Suprapubic skin (tissue), 4 donors: ENCODE measurements around the gene DNLZ.

ENCODE experiments used
- POLR2A ChIP-seq, 2 donors: fragments of 450-650 bp; IDR thresholded peaks; one replicate each; pipeline ENCODE4 v1.6.1; 2017; ENCODE audit warnings: antibody characterized with exemption in 2 of 2, mild to moderate bottlenecking in 2 of 2, moderate library complexity in 2 of 2
- POLR2AphosphoS5 ChIP-seq, 3 donors: sonication (generic); formaldehyde crosslinking; IDR thresholded peaks; one replicate each; pipeline ENCODE4 v1.6.1; 2017; ENCODE audit warnings: antibody characterized with exemption in 3 of 3
- TF ChIP-seq, protein P1 (sequence below), 2 donors: fragments of 200-600 bp in 1 of 2; fragments of 450-650 bp in 1 of 2; sonication (generic) in 1 of 2; IDR thresholded peaks; one replicate each; pipeline ENCODE4 v1.5.1; 2016 to 2019; ENCODE audit warnings: antibody characterized with exemption in 2 of 2, mild to moderate bottlenecking in 1 of 2, moderate library complexity in 1 of 2

GRCh38 chr9:136373300-136374182, 10.0 kb upstream of the DNLZ start, which contains the start of gene CARD9:
- TF ChIP-seq, protein P1, sequence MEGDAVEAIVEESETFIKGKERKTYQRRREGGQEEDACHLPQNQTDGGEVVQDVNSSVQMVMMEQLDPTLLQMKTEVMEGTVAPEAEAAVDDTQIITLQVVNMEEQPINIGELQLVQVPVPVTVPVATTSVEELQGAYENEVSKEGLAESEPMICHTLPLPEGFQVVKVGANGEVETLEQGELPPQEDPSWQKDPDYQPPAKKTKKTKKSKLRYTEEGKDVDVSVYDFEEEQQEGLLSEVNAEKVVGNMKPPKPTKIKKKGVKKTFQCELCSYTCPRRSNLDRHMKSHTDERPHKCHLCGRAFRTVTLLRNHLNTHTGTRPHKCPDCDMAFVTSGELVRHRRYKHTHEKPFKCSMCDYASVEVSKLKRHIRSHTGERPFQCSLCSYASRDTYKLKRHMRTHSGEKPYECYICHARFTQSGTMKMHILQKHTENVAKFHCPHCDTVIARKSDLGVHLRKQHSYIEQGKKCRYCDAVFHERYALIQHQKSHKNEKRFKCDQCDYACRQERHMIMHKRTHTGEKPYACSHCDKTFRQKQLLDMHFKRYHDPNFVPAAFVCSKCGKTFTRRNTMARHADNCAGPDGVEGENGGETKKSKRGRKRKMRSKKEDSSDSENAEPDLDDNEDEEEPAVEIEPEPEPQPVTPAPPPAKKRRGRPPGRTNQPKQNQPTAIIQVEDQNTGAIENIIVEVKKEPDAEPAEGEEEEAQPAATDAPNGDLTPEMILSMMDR (IDR thresholded peaks at IDR 0.05): no peak
- TF ChIP-seq POLR2A (IDR thresholded peaks at IDR 0.05) (no peak), POLR2AphosphoS5 (IDR thresholded peaks at IDR 0.05) (no peak)
